ENCODE results near the gene RBM18.

Gene RBM18

GRCh38 chr9:122225312-122226141, 39.1 kb downstream of the RBM18 start:
- no peak overlapping the region for H3K4me3 ChIP-seq (ENCODE audit: low read depth, low read length)
- peaks cover 6% of the 10 kb centered on the region for H3K9me3 ChIP-seq
- no peaks in the 10 kb centered on the region for H3K36me3 ChIP-seq
- peaks cover 97% of the 10 kb centered on the region for H3K27me3 ChIP-seq
- no peaks in the 10 kb centered on the region for H3K4me1 ChIP-seq
- DNase-seq, result no peak
- no peak for TF ChIP-seq CTCF (IDR thresholded peaks at IDR 0.05; ENCODE audit: low read depth, low read length)

GRCh38 chr9:122223435-122223834, 41.2 kb downstream of the RBM18 start:
- no peak for TF ChIP-seq CTCF (IDR thresholded peaks at IDR 0.05; ENCODE audit: low read depth, low read length)
- no peaks in the 10 kb centered on the region for H3K4me1 ChIP-seq
- H3K4me3 ChIP-seq (ENCODE audit: low read depth, low read length), result no peak overlapping the region
- no peak for DNase-seq
- H3K27me3 ChIP-seq, result peaks cover 97% of the 10 kb centered on the region
- H3K36me3 ChIP-seq, result no peaks in the 10 kb centered on the region
- H3K9me3 ChIP-seq, result peaks cover 6% of the 10 kb centered on the region; the same call in 1 of the 2 replicates

- peaks cover 99% of the 10 kb centered on the region for H3K27me3 ChIP-seq
- no peak for TF ChIP-seq CTCF (IDR thresholded peaks at IDR 0.05; ENCODE audit: low read depth, low read length)
- H3K9me3 ChIP-seq, result peaks cover 6% of the 10 kb centered on the region; the same call in 1 of the 2 replicates
- H3K4me3 ChIP-seq (ENCODE audit: low read depth, low read length), result no peak overlapping the region
- DNase-seq, result no peak
- H3K36me3 ChIP-seq, result no peaks in the 10 kb centered on the region
- no peaks in the 10 kb centered on the region for H3K4me1 ChIP-seq
Observed at GRCh38 chr9:122222791-122223190, 41.8 kb downstream of the RBM18 start.

- Histone ChIP-seq H3K9me3 (peaks cover 5% of the 10 kb centered on the region; the same call in 1 of the 2 replicates), H3K36me3 (no peaks in the 10 kb centered on the region), H3K27me3 (peaks cover 100% of the 10 kb centered on the region), H3K4me1 (no peaks in the 10 kb centered on the region), H3K4me3 (ENCODE audit: low read depth, low read length) (no peak overlapping the region)
- DNase-seq, result no peak
- no peak for TF ChIP-seq CTCF (IDR thresholded peaks at IDR 0.05; ENCODE audit: low read depth, low read length)
Observed at GRCh38 chr9:122221183-122221811, 43.3 kb downstream of the RBM18 start.

- Histone ChIP-seq H3K27me3 (peaks cover 100% of the 10 kb centered on the region), H3K4me1 (no peaks in the 10 kb centered on the region), H3K9me3 (no peaks in the 10 kb centered on the region; the same call in 1 of the 2 replicates), H3K36me3 (no peaks in the 10 kb centered on the region), H3K4me3 (ENCODE audit: low read depth, low read length) (no peak overlapping the region)
- no peak for DNase-seq
- TF ChIP-seq CTCF (IDR thresholded peaks at IDR 0.05; ENCODE audit: low read depth, low read length), result no peak
Observed at GRCh38 chr9:122220673-122221182, 43.9 kb downstream of the RBM18 start.
